Hepatocyte (in vitro differentiated cells): ENCODE results near the gene INPP4B.

ENCODE experiments used
- EZH2 ChIP-seq: fragments of 200-600 bp; sonication (generic); IDR thresholded peaks from 2 replicates; pipeline ENCODE4 v1.6.1; 2016; ENCODE audit warnings: antibody characterized with exemption, mild to moderate bottlenecking, borderline replicate concordance
- EZH2phosphoT487 ChIP-seq: fragments of 200-600 bp; sonication (generic); IDR thresholded peaks from one replicate; pipeline ENCODE4 v1.6.1; 2018; ENCODE audit warnings: antibody characterized with exemption, mild to moderate bottlenecking, low read depth, moderate library complexity; ENCODE audit not compliant: unreplicated experiment, severe bottlenecking
- TF ChIP-seq, protein P1 (sequence below): fragments of 200-600 bp; sonication (generic); IDR thresholded peaks from 2 replicates; pipeline ENCODE4 v1.5.1; 2016; ENCODE audit warnings: antibody characterized with exemption, mild to moderate bottlenecking; ENCODE audit not compliant: poor library complexity

DNA sequence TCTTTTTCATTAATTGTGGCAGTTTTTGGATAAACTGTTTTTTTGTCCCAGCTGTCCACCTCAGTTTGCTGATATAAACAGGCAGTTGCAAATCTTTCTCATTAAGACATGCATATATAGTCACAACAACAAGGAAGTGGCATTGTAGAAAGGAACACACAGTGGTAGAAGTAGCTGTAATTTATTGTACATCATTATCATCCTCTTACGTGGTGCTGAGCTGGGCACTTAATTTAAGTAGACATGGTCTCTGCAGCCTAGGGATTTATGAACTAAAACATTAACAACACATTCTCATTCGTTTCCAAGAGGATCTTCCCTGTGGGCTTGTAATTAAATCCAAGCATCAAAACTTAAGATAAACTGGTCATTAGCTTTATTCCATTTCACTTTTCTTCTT, 500.2 kb downstream of the INPP4B start:
- TF ChIP-seq, protein P1, sequence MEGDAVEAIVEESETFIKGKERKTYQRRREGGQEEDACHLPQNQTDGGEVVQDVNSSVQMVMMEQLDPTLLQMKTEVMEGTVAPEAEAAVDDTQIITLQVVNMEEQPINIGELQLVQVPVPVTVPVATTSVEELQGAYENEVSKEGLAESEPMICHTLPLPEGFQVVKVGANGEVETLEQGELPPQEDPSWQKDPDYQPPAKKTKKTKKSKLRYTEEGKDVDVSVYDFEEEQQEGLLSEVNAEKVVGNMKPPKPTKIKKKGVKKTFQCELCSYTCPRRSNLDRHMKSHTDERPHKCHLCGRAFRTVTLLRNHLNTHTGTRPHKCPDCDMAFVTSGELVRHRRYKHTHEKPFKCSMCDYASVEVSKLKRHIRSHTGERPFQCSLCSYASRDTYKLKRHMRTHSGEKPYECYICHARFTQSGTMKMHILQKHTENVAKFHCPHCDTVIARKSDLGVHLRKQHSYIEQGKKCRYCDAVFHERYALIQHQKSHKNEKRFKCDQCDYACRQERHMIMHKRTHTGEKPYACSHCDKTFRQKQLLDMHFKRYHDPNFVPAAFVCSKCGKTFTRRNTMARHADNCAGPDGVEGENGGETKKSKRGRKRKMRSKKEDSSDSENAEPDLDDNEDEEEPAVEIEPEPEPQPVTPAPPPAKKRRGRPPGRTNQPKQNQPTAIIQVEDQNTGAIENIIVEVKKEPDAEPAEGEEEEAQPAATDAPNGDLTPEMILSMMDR = no peak
- TF ChIP-seq EZH2phosphoT487 = no peak
- no peak for TF ChIP-seq EZH2
